Measurements from ENCODE around the gene ELMO3. TPM values are rescaled to one million over a fixed set of nuclear protein-coding genes. Genes with fewer than 3 reads are reported as not detected.

The ELMO3 gene
- total and polyA plus RNA-seq, 2 of the 13 experiments (the other 11 are each of a cell fraction or from before 2014, with no cell fraction given) = 2.6 to 4.0 TPM

DNA sequence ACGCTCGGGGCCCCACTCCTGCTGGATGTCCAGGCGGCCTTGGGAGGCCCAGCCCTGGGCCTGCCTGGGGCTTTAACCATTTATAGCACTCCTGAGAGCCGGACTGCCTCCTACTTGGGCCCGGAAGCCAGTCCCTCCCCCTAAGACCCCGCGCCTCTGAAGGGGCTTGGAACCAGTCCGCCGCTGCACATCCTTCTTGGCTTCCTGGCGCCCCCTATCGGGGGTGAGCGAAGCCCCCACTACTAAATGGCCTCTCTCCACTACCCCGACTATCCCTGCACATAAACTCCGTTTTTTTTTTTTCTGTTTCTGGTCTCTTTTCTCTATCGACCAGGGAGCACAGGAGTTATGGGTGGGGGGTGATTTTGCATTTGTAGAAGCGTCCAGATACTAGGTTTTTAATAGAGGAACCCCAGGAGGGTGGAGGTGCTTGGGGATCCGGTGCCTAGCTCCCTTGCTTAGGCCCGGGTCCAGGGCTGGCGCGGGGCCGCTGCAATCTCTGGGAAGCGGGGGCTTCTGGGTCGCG lies 29.2 kb upstream of the ELMO3 start (continued):
- TF ChIP-seq ZSCAN21 (CRISPR knock-in tag; IDR thresholded peaks at IDR 0.05; ENCODE audit: borderline replicate concordance) (no peak), CCDC6 (CRISPR knock-in tag; IDR thresholded peaks at IDR 0.05) (no peak), MAFF (IDR thresholded peaks at IDR 0.05; ENCODE audit: low read depth, low read length) (no peak), CC2D1A (CRISPR knock-in tag; IDR thresholded peaks at IDR 0.05) (no peak), REL (CRISPR knock-in tag; conservative IDR thresholded peaks at IDR 0.05) (no peak), NAIF1 (CRISPR knock-in tag; IDR thresholded peaks at IDR 0.05; ENCODE audit: borderline replicate concordance) (no peak), ZMYM2 (CRISPR knock-in tag; IDR thresholded peaks at IDR 0.05) (peak; percentile 75; the same call in 1 of the 2 replicates), ZNF746 (CRISPR knock-in tag; IDR thresholded peaks at IDR 0.05) (no peak; the same call in 1 of the 2 replicates), ZBTB7A (CRISPR knock-in tag; IDR thresholded peaks at IDR 0.05) (no peak), HOXA7 (CRISPR knock-in tag; IDR thresholded peaks at IDR 0.05) (no peak), REPIN1 (CRISPR knock-in tag; IDR thresholded peaks at IDR 0.05; ENCODE audit: borderline replicate concordance, low read depth) (peak; percentile 9; the same call in 1 of the 2 replicates), ELF3 (CRISPR knock-in tag; IDR thresholded peaks at IDR 0.05) (no peak)
- TF ChIP-seq, protein P1, sequence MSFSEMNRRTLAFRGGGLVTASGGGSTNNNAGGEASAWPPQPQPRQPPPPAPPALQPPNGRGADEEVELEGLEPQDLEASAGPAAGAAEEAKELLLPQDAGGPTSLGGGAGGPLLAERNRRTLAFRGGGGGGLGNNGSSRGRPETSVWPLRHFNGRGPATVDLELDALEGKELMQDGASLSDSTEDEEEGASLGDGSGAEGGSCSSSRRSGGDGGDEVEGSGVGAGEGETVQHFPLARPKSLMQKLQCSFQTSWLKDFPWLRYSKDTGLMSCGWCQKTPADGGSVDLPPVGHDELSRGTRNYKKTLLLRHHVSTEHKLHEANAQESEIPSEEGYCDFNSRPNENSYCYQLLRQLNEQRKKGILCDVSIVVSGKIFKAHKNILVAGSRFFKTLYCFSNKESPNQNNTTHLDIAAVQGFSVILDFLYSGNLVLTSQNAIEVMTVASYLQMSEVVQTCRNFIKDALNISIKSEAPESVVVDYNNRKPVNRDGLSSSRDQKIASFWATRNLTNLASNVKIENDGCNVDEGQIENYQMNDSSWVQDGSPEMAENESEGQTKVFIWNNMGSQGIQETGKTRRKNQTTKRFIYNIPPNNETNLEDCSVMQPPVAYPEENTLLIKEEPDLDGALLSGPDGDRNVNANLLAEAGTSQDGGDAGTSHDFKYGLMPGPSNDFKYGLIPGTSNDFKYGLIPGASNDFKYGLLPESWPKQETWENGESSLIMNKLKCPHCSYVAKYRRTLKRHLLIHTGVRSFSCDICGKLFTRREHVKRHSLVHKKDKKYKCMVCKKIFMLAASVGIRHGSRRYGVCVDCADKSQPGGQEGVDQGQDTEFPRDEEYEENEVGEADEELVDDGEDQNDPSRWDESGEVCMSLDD (CRISPR knock-in tag; IDR thresholded peaks at IDR 0.05; ENCODE audit: borderline replicate concordance) = no peak
- TF ChIP-seq, protein P2, sequence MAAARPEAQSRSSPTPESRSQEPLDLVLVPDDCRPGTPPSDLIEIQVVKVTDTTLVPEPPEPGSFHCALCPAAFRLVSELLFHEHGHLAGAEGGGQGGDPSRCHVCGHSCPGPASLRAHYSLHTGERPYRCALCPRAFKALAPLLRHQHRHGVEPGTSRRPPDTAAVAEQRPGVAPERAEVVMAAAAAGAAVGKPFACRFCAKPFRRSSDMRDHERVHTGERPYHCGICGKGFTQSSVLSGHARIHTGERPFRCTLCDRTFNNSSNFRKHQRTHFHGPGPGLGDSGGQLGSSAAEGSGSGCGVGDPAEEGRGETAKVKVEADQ (CRISPR knock-in tag; IDR thresholded peaks at IDR 0.05; ENCODE audit: borderline replicate concordance) = no peak; the same call in none of the 2 replicates
- TF ChIP-seq, protein P3, sequence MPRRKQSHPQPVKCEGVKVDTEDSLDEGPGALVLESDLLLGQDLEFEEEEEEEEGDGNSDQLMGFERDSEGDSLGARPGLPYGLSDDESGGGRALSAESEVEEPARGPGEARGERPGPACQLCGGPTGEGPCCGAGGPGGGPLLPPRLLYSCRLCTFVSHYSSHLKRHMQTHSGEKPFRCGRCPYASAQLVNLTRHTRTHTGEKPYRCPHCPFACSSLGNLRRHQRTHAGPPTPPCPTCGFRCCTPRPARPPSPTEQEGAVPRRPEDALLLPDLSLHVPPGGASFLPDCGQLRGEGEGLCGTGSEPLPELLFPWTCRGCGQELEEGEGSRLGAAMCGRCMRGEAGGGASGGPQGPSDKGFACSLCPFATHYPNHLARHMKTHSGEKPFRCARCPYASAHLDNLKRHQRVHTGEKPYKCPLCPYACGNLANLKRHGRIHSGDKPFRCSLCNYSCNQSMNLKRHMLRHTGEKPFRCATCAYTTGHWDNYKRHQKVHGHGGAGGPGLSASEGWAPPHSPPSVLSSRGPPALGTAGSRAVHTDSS (CRISPR knock-in tag; conservative IDR thresholded peaks at IDR 0.05) = no peak
- TF ChIP-seq, protein P4, sequence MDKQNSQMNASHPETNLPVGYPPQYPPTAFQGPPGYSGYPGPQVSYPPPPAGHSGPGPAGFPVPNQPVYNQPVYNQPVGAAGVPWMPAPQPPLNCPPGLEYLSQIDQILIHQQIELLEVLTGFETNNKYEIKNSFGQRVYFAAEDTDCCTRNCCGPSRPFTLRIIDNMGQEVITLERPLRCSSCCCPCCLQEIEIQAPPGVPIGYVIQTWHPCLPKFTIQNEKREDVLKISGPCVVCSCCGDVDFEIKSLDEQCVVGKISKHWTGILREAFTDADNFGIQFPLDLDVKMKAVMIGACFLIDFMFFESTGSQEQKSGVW (CRISPR knock-in tag; IDR thresholded peaks at IDR 0.05; ENCODE audit: borderline replicate concordance) = no peak
- TF ChIP-seq, protein P5, sequence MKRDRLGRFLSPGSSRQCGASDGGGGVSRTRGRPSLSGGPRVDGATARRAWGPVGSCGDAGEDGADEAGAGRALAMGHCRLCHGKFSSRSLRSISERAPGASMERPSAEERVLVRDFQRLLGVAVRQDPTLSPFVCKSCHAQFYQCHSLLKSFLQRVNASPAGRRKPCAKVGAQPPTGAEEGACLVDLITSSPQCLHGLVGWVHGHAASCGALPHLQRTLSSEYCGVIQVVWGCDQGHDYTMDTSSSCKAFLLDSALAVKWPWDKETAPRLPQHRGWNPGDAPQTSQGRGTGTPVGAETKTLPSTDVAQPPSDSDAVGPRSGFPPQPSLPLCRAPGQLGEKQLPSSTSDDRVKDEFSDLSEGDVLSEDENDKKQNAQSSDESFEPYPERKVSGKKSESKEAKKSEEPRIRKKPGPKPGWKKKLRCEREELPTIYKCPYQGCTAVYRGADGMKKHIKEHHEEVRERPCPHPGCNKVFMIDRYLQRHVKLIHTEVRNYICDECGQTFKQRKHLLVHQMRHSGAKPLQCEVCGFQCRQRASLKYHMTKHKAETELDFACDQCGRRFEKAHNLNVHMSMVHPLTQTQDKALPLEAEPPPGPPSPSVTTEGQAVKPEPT (CRISPR knock-in tag; IDR thresholded peaks at IDR 0.05; ENCODE audit: low read depth) = no peak
- TF ChIP-seq, protein P6, sequence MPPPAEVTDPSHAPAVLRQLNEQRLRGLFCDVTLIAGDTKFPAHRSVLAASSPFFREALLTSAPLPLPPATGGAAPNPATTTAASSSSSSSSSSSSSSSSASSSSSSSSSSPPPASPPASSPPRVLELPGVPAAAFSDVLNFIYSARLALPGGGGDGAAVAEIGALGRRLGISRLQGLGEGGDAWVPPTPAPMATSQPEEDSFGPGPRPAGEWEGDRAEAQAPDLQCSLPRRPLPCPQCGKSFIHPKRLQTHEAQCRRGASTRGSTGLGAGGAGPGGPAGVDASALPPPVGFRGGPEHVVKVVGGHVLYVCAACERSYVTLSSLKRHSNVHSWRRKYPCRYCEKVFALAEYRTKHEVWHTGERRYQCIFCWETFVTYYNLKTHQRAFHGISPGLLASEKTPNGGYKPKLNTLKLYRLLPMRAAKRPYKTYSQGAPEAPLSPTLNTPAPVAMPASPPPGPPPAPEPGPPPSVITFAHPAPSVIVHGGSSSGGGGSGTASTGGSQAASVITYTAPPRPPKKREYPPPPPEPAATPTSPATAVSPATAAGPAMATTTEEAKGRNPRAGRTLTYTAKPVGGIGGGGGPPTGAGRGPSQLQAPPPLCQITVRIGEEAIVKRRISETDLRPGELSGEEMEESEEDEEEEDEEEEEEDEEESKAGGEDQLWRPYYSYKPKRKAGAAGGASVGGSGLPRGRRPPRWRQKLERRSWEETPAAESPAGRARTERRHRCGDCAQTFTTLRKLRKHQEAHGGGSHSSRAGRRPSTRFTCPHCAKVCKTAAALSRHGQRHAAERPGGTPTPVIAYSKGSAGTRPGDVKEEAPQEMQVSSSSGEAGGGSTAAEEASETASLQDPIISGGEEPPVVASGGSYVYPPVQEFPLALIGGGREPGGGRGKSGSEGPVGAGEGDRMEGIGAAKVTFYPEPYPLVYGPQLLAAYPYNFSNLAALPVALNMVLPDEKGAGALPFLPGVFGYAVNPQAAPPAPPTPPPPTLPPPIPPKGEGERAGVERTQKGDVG (CRISPR knock-in tag; IDR thresholded peaks at IDR 0.05; ENCODE audit: borderline replicate concordance) = no peak

Measured in HepG2 (cell line).